Pulmonary artery endothelial cell (primary cell): ENCODE results near the gene LAG3. TPM values are rescaled to one million over a fixed set of nuclear protein-coding genes. Genes with fewer than 3 reads are reported as not detected.
"Not testable (repeated sequence)": the region's sequence is repeated elsewhere in the genome, so short reads cannot be mapped to it uniquely, and the experiment has no call there.

Experiments
- DNase-seq: peaks from one replicate; pipeline ENCODE4 v3.0.0-alpha.2; 2011; ENCODE audit warnings: low read depth, low spot score
- total RNA-seq: library from RNA; depleted of rRNA; stranded (reverse); fragments of >200 nt; gene quantifications from 2 replicates; pipeline ENCODE4 v1.2.3, GENCODE V29; 2014

Gene LAG3
- total RNA-seq = 0.11 and 0.13 TPM in 2 replicates

- no peak for DNase-seq
Measured at GRCh38 chr12:6772331-6772695, at the start of gene LAG3. Gene LAG3 (plus strand): TSS chr12:6772520. CDS start chr12:6772853, 333 bp downstream.

DNA sequence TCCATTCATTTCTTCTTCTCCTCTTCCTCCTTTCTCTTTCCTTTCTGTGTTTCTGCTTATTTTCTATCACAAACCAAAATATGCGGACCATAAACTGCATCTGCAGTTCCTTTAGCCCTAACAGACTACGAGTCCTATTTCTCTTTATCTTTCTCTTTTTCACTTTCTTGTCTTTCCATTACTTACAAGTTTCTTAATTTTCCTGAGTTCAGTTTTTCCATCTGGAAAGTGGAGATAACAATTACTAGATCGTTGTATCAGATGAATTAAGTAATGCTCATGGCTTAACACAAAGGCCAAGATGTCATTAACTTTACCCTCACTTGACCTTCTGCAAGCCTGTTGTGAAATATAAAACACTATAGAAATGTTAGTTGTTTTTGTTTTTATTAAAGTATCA is 49.5 kb upstream of the LAG3 start:
- DNase-seq = no peak

DNA sequence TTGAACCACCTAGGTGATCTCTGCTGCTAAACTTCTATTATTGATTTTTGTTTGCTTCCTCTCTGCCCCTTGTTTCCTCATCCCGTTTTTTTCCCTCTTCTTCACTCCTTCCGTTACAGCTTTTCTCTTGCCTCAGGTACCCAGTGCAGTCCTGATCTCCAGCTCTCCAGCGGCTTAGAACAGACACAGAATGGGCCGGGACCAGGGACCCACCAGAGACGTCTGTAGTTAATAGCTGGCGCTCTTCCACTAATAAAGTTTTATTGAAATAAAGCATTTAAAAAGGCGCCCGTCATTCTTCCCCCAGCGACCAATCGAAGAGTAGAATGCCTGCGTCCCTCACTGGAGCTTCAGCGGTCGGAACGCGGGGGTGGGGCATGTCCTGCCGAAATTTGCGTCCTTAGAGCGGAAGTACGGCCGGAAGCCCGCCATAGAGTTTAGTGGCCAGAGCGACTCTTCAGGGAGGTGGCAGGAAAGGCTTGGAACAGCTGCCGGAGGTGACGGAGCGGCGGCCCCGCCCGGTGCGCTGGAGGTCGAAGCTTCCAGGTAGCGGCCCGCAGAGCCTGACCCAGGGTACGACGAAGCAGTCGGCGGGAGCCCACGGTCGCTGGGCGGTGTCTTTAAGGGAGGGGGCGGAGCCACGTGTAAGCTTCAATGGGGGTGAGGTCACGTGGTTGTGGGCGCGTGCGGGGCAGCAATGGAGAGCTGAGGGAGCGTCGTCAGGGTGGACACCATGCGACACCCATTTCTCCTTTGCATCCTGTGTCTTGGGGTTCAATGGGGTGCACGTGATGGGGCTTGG is 48.5 kb upstream of the LAG3 start, which contains the start of gene COPS7A:
Gene COPS7A (plus strand): TSS at position 440 of the 802 bp plus-strand sequence. CDS start 611 bp downstream, outside the sequence.
- peak; percentile 94 for DNase-seq

GRCh38 chr12:6724409-6724797 is 47.9 kb upstream of the LAG3 start:
- DNase-seq = no peak

GRCh38 chr12:6725350-6725749 is 47.0 kb upstream of the LAG3 start:
- DNase-seq = no peak

DNA sequence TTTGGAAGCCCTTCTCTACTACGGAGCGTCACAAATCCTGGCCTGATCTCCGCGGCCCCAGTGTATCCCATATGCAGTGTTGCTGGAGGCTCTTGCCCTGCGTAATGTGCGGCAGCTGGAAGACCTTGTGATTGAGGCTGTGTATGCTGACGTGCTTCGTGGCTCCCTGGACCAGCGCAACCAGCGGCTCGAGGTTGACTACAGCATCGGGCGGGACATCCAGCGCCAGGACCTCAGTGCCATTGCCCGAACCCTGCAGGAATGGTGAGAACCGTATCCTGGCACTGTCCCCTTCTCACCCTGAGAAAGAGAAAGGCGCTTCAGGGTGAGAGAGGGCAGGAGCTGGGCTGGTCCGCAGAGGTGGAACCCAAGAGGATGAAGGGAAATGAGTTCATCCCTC is 43.1 kb upstream of the LAG3 start:
- DNase-seq = no peak

GRCh38 chr12:6730169-6730568 is 42.2 kb upstream of the LAG3 start:
- DNase-seq = no peak

DNA sequence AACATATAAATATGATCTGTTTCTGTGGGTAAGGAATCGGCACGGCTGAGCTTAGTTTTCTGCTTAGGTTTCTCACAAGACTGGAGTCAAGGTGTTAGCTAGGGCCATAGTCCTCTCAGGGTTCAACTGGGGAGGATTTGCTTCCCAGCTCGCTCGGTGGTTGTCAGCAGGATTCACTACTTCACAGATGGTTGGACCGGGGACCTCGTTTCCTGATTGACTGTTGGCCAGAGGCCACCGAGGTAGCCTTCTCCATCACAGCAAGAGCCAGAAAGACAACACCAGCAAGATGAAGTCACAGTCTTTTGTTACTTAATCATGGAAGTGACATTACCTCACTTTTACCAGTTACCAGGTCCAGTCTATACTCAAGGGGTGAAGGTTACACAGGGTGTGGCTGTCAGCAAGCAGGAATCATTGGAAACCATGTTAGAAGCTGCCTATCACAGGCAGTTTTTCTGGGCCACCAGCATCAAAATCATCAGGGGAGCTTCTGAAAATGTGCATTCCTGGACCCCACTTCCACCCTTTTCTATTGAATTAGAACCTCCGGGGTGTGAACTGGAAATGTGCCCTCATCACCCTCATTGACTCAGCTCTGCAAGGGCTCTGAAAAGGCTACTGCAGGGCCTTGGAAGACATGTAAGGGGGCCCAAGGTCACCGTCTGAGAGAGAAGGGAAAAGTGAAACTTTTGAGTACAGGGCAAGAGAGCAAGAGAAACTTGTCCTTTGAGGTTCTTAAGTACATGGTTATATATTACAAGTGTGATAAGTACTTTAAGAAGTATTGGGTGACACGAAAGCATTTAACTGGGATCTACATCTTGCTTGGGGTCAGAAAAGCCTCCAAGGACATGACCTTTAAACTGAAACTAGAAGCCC is 37.6 kb upstream of the LAG3 start:
- no peak for DNase-seq

DNA sequence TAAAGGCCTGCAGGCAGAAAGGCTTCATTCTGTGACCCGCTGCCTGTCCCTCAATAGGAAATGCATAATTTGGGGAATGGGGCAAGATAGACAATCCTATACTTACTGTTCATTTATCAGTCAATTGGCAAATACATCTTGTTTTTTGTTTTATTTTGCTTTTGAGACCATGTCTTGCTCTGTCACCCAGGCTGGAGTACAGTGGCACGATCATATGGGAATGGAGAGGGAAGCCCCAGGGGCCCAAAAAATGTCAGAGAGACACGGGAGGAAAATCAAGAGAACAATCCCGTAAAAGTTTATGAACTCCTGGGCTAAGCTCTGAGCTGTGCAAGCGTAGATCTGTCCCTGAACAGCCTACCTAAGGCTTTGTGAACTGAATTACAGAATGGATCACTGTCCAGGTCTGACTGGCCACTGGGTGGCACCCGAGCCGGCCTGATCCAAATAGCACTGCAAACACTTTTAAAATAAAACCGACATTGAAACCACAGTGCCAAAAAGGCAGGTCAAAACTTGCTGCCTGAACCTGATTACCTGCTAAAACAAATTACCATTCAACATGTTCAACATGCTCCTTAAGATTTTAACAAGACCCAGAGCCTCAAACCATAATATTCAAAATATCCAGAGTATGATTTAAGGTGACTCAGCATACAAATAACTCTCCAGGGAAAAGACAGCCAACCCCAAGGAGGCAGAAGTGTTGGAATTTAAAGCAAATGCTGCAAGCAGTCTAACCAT is 36.7 kb upstream of the LAG3 start:
- DNase-seq = no peak

- DNase-seq = no peak
Measured at GRCh38 chr12:6736754-6737153, 35.6 kb upstream of the LAG3 start.

DNA sequence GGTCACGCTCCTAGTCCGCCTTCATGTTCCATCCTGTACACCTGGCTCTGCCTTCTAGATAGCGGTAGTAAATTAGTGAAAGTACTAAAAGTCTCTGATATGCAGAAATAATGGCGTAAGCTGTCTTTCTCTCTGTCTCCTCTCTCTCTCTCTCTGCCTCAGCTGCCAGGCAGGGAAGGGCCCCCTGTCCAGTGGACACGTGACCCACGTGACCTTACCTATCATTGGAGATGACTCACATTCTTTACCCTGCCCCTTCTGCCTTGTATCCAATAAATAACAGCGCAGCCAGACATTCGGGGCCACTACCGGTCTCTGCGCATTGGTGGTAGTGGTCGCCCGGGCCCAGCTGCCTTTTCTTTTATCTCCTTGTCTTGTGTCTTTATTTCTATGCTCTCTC is 30.2 kb upstream of the LAG3 start:
- not testable (repeated sequence) for DNase-seq

- DNase-seq = no peak
Measured at GRCh38 chr12:6742834-6743233, 29.5 kb upstream of the LAG3 start.

- DNase-seq = not testable (repeated sequence)
Measured at GRCh38 chr12:6743300-6743699, 29.0 kb upstream of the LAG3 start.

- no peak for DNase-seq
Measured at GRCh38 chr12:6745741-6746525, 26.4 kb upstream of the LAG3 start.

- no peak for DNase-seq
Measured at GRCh38 chr12:6747216-6747615, 25.1 kb upstream of the LAG3 start.

DNA sequence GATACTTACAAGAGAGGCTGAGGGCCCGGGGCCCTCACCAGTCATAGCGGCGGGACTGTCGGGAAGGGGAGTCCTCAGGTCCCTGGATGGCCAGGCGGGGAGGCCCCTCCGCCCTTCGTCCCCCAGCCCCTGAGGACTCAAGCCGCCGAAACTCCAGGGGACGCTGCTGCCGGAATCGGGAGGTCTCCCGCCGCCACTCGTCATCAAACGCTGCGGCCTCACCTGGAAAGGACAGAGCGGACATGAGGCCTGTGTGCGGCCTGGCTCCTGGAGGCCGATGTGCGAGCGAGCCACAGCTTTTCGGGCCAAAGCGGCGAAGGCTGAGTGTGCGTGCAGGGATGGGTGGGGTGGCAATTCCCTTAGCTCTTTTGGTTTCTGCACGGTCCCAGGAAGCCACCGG is 23.6 kb upstream of the LAG3 start:
- no peak for DNase-seq

GRCh38 chr12:6750506-6750905 is 21.8 kb upstream of the LAG3 start:
- DNase-seq = no peak

GRCh38 chr12:6751767-6752166 is 20.6 kb upstream of the LAG3 start:
- DNase-seq = no peak

GRCh38 chr12:6752167-6752920 is 20.0 kb upstream of the LAG3 start:
- DNase-seq = no peak
